GM21786 (cell line): ENCODE results near the gene FBXO8.

ENCODE experiments used
- ATAC-seq: cut with Tn5 transposase; IDR thresholded peaks from one replicate; pipeline ENCODE4 v1.9.1; 2021; ENCODE audit not compliant: unreplicated experiment

Gene FBXO8

GRCh38 chr4:174284487-174284886 lies 1.0 kb upstream of the FBXO8 start:
- ATAC-seq, result no peak

GRCh38 chr4:174282836-174283506 lies 496 bp downstream of the FBXO8 start:
- ATAC-seq, result peak; percentile 96

GRCh38 chr4:174281901-174282300 lies 1.6 kb downstream of the FBXO8 start:
- ATAC-seq, result no peak

- no peak for ATAC-seq
Measured at GRCh38 chr4:174281182-174281737, 2.2 kb downstream of the FBXO8 start.

GRCh38 chr4:174279433-174280155 lies 3.9 kb downstream of the FBXO8 start:
- no peak for ATAC-seq

- ATAC-seq, result no peak
Measured at GRCh38 chr4:174278467-174278866, 5.0 kb downstream of the FBXO8 start.

GRCh38 chr4:174277433-174277832 lies 6.0 kb downstream of the FBXO8 start:
- no peak for ATAC-seq

GRCh38 chr4:174275101-174275500 lies 8.4 kb downstream of the FBXO8 start:
- no peak for ATAC-seq

GRCh38 chr4:174274436-174274835 lies 9.0 kb downstream of the FBXO8 start:
- ATAC-seq, result no peak

GRCh38 chr4:174273930-174274329 lies 9.5 kb downstream of the FBXO8 start:
- no peak for ATAC-seq

GRCh38 chr4:174266416-174266815 lies 17.1 kb downstream of the FBXO8 start:
- no peak for ATAC-seq

GRCh38 chr4:174265916-174266315 lies 17.6 kb downstream of the FBXO8 start:
- no peak for ATAC-seq

- no peak for ATAC-seq
Measured at GRCh38 chr4:174263445-174263736, 20.1 kb downstream of the FBXO8 start.

GRCh38 chr4:174262624-174263444 lies 20.6 kb downstream of the FBXO8 start:
- no peak for ATAC-seq

GRCh38 chr4:174261432-174261831 lies 22.0 kb downstream of the FBXO8 start:
- ATAC-seq, result peak; percentile 42

- ATAC-seq, result peak; percentile 60
Measured at GRCh38 chr4:174260099-174260498, 23.4 kb downstream of the FBXO8 start.

GRCh38 chr4:174259580-174259979 lies 23.9 kb downstream of the FBXO8 start:
- no peak for ATAC-seq

- no peak for ATAC-seq
Measured at GRCh38 chr4:174256277-174256713, 27.2 kb downstream of the FBXO8 start.

- ATAC-seq, result no peak
Measured at GRCh38 chr4:174255786-174256185, 27.7 kb downstream of the FBXO8 start.

GRCh38 chr4:174255374-174255773 lies 28.1 kb downstream of the FBXO8 start:
- no peak for ATAC-seq

GRCh38 chr4:174254613-174255012 lies 28.9 kb downstream of the FBXO8 start:
- no peak for ATAC-seq

GRCh38 chr4:174252412-174252811 lies 31.1 kb downstream of the FBXO8 start:
- ATAC-seq, result no peak
